Measurements from ENCODE around the gene REPS2.

Gene REPS2

GRCh38 chrX:17098516-17099247, 152.2 kb downstream of the REPS2 start:
- no peak for DNase-seq

- no peak for DNase-seq
Measured at GRCh38 chrX:17104433-17104832, 158.0 kb downstream of the REPS2 start.

- DNase-seq: no peak
Measured at GRCh38 chrX:17120816-17121215, 174.4 kb downstream of the REPS2 start.

- no peak for DNase-seq
Measured at GRCh38 chrX:17154001-17154400, 207.5 kb downstream of the REPS2 start.

GRCh38 chrX:17160975-17161374, 214.5 kb downstream of the REPS2 start:
- no peak for DNase-seq

GRCh38 chrX:17161991-17162390, 215.5 kb downstream of the REPS2 start:
- no peak for DNase-seq

GRCh38 chrX:17164079-17164478, 217.6 kb downstream of the REPS2 start:
- no peak for DNase-seq

GRCh38 chrX:17164941-17165340, 218.5 kb downstream of the REPS2 start:
- DNase-seq: no peak

- no peak for DNase-seq
Measured at GRCh38 chrX:17167915-17168314, 221.5 kb downstream of the REPS2 start.

GRCh38 chrX:17170973-17171372, 224.5 kb downstream of the REPS2 start:
- no peak for DNase-seq

GRCh38 chrX:17174671-17175070, 228.2 kb downstream of the REPS2 start:
- no peak for DNase-seq

GRCh38 chrX:17182317-17182716, 235.9 kb downstream of the REPS2 start:
- no peak for DNase-seq

GRCh38 chrX:17183566-17183965, 237.1 kb downstream of the REPS2 start:
- DNase-seq: no peak

- no peak for DNase-seq
Measured at GRCh38 chrX:17185431-17185830, 239.0 kb downstream of the REPS2 start.

GRCh38 chrX:17187136-17187756, 240.8 kb downstream of the REPS2 start:
- no peak for DNase-seq

- no peak for DNase-seq
Measured at GRCh38 chrX:17192106-17192505, 245.6 kb downstream of the REPS2 start.

All from SHP77 treated with DMSO at 0.1 percent for 48 hours (cell line).